Measurements from ENCODE around the gene RAB3C.

RAB3C gene

DNA sequence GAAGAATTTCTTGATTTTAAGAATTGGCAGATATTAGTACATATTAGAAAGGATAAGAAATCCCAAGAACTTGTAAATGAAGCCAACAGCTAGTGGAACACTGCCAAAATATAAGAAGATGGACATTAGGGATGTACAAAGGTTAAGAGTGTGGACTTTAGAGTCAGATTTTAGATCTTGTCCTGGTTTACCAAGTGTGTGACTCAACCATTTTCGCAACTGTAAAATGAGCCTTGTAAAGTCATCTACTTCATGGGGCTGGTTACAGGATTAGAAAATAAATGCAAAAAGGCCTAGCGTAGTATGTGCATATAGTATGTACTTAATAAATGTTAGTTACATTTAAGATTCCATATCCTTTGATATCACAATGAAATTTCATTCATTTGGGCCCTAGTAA lies 260.0 kb downstream of the RAB3C start:
- no peak for DNase-seq

DNA sequence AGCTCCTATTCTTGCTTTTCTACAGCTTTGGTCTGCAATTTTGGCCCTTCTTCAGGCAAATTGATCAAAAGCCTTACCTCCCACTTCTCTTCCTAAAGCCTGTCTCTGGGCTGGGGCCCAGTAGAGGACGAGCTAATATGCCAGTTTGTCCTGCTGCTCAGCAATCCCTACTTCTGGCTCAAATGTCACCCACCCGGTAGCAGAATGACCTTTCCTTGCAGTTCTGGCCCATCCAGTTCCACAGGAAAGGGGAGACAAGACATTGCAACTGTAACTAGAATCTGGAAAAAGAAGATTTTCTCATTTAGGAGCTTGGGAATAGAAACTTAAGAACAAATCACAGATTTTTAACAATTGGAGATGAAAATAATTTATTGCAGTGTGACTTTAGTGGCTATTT lies 261.5 kb downstream of the RAB3C start:
- no peak for DNase-seq

DNA sequence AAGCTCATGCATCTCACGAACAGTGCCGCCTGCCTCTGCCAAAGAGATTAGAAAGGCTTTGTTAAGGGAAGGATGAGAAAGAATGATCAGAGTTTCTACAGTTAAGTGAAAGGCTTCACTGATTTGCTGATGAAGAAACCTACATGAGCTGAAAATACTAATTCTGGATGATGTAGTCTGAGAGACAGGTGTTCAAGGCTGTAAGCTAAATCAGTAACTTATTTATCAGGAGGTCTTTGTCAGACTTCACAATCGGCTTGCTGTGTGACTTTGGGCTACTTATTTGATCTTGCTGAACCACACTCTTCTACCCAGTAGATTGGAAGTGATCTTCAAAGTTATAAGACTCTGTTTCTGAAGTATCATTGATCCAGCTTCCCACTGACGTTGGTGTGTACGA lies 264.2 kb downstream of the RAB3C start:
- no peak for DNase-seq

DNA sequence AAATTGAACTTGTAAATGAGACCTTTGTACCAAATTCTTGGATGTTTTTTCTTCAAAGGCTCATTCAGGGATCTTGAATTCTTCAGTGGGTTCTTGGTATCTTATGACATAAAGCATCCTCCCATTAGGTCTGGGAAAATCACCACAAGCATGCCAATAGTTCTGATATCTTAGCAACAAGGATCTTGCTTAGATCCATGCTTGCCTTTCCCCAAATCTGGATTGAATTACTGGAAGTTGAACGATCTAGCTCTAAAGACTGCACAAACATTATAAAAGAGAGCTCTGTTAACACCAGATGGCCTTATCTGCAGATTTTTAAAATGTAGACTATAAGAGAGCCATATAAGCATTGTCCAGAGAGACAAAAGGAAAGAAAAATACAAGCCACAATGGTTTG lies 266.3 kb downstream of the RAB3C start:
- DNase-seq, result no peak

DNA sequence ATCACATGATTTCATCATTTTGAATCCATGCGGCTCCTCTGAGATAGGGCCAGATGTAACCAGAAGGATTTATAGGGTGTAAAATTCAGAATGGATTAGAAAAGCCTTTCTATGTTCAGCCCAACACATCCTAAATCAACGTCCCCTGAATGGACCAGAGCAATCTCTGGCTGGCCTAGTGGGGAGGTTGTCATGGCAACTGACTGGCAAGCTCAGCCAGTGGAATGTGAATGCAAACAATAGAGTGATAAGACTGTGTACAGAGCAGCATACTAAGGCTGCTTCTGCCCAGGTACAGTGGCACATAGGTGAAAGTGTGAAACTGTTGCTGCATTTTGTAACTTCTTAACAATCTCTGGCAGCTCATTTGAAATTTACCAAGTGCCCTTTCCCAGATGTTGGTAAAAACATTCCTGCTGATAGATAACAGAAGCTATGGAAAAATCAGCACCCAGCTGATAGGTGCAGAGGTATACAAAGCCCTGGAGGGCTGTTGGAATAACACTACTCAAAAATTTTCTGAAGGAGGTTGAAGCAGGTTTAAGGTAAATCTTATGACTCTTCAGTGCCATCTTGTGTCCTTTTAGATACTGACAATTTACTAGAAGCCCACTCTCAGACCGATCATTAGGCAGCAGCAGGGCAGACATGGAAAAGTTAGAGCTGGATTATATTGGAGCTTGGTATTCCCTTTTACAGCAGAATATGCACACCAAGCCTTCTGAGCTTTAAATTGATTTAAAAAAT lies 267.2 kb downstream of the RAB3C start:
- DNase-seq, result peak in 1 of 2 experiments; percentile 49

DNA sequence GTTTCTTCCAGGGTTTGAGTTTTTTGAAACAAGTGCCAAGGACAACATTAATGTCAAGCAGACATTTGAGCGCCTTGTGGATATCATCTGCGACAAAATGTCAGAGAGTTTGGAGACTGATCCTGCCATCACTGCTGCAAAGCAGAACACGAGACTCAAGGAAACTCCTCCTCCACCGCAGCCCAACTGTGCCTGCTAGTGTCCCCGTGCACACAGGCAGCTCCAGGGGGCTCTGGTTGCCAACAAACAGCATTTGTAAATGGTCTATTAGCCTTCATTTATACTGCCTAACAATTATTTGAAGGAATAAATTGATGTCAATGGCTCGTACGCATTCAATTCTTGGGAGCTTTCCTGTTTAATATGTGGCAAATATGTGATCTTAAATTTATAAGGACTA lies 268.3 kb downstream of the RAB3C start:
- no peak for DNase-seq

DNA sequence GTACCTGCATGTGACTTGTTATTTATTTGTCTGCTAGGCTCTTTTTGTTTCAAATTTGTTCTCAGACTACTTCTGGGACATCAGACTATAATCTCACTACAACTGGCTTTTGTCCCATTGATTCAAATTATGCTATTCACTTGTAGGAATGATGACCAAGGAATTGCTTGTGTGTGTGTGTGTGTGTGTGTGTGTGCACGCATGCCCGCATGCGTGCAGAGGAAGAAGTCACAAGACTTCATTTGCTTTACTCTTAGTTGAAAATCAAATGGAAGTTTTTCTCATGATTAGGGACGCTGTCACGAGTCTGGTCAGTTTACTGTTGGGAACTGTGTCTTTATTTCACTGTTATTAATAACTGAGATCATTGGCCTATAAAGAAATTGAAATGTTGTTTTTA lies 268.7 kb downstream of the RAB3C start:
- DNase-seq, result no peak

DNA sequence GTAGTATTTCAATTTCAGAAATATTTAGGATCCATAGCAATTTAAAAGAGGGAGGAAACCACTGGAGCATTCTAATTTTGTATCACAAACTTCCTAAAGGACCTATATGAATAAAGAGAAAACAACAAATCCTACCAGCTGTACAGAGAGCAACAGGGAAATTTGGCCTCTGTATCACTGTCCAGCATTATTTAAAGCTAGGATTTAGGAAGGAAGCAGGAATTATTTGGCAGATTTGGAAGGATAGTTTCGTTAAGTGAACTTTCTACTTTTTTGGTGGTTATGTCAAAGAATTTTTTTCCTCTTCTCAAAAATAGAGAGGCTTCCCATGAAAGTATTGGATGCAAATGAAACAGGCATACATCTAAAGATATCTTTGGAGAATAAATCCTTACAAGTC lies 269.7 kb downstream of the RAB3C start:
- no peak for DNase-seq

DNA sequence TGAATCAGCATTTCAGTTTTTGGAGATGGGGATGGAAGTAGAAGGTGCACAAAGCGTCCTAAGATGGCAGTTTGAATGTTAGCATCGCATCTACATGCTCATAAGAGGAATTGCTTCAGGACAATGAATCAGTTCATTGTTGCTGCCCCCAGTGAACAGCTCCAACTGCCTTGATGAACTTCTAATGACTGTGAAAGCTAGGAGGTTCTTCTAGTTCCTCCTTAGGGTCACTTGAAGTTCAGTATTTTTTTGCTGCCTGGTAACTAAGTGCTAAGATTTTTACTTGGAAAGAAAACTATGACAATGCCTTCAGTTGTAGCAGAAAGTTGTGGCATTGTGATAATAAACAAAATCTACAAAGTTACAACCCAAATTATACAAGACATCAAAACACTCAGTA lies 271.6 kb downstream of the RAB3C start:
- no peak for DNase-seq

DNA sequence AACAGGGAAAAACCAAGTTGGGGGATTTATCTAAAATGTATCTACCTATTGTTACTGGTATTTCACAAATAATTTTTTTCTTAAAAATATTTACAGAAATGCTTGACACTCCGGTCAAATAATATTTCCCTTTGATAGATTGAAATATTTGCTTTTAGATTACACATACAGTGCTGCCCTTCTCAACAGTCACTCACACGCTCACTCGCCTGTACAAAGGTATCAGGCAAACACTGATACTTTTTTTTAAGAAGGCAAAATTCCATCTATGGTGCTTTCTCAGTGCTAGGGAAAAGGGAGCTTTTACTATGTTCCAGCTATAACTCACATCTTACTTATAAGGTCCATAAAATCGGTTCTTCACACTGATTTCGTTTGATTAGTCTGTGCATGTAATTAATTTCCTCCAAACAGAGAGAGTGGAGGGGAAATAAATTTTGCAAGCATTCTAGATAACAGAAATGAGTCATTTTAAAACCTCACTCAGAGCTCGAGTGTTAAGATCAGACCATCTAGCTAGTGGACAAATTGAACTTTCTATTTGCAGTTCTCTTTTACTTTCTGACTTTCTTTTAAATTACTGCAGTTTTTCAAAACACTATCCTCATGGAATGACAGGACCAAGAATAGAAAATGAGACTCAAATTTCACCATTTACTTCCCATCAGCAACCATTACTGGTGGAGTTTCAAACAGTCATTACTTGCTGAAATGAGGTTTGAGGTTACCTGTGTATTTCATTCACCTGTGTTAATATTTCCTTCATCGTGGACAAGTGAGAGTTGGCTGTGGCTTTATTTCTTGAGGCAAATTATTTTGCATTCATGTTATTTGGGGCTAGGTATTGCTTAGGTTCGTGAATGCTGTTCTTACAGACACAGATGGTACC lies 273.2 kb downstream of the RAB3C start:
- no peak for DNase-seq

DNA sequence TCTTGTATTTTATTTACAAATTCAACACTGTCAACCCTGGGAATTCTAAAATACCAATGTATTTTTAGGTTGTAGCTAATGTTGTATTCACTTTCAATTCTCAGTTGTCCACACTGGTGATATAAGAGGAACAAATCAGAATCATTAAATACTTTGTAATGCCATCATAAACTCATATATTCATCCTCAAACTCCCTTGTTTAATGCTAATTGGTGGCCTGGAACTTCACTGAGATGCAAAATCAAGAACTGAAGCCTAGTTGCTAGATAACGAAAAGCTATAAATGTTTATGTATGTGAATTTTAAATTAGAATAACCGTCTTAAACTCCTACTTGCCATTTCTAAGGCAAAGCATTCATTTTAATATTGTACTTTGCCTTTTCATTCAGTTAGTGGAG lies 274.7 kb downstream of the RAB3C start:
- DNase-seq, result no peak

DNA sequence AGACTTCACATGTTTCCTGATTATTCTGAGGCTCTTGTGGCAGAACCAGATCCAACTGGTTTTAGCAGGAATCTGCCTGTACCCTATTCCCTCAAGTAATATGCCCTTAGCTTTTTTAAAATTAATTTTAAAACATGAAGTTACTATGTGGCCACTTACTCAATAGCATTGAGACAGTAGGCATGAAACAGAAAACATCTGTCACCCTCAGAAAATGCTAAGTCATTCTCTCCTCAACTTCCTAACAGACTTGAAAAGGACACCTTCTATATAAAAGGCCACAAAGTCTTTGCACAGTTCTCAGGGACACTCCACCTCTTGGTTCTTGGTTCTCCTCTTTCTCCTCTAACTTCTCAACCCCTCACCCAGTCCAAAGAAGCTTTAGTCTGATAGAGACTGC lies 277.8 kb downstream of the RAB3C start:
- DNase-seq, result no peak

DNA sequence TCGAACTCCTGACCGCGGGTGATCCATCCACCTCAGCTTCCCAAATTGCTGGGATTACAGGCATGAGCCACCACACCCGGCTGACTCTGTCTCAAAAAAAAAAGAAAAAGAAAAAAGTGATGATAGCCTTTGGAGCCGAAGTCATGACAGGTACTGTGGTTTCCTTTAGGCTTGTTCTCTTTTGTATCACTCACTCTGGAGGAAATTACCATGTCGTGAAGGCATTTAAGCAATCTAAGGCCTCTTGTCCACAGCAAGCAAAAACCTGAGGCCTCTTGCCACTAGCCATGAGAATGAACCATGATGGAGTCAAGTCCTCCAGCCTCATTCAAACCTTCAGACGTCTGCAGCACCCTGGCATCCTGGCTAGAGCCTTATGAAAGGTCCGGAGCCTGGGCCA lies 286.1 kb downstream of the RAB3C start:
- no peak for DNase-seq

DNA sequence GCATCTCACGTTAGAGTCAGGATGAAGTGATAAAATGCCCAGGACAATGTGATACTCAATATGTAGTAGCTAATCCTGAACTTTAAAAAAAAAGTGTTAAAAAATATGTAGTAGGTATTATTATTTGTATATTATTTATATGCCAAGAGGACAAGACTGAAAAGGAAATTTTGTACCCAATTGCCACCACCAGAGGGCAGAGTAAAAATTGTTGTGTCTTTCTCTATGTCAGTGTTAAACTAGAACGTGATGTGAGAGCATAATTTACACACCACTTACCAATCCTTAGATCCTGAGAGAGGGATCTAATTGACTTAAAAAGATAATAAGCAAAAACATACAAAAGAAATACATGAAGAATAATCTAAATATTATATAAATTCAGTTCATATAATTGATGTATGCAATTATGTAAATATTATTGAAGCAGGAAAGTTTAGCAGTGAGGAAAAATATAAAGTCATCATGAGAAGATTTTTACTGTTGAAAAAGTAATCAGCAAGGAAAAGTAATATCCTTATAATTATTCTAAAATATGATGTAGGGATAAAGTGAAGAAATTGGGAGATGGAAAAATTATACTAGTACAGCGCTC lies 288.9 kb downstream of the RAB3C start:
- peak in 1 of 2 experiments; percentile 54 for DNase-seq

DNA sequence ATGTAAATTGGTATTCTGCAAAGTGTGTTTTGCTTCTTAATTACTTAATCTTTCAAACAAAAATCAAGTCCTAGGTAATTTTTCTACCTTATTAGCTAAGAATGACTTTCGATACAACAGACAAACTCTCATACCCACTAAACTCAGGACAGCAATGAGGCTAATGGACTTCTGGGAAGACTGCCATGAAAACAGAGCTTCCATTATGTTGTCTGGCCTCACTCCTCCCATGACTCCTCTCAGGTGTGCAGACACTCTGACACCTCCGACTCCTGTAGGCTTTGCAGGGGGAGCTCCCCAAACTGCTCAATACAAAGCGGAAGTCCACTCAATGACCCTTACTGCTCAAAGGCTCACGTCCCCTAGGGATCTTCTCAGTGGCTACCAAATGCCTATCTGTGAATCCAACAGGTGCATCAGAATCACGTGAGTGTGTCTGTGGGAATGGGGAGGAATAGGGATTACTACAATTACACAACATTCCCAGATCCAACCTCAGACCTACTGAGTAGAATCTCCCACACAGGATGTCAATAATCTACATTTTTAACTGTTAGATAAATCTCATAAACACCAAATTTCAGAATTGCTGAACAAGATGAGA lies 289.9 kb downstream of the RAB3C start:
- DNase-seq, result no peak

DNA sequence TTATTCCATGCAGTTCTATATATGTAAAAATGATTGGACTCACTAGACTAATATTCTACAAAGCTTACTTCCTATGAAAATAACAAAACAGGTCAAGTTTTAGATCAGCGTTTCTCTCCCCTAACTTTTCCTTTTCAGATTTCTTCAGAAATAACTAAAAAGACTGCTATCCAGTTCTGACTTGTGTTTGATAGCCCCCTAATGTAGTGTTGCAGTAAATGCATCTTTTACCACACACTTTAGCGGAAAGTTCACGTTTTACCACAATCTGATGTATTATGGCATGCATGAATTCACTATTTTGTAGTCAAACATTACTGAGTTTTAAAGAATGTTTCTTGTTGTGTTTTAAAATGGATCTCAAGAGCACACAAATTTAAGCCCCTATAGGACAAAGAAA lies 292.7 kb downstream of the RAB3C start:
- no peak for DNase-seq

DNA sequence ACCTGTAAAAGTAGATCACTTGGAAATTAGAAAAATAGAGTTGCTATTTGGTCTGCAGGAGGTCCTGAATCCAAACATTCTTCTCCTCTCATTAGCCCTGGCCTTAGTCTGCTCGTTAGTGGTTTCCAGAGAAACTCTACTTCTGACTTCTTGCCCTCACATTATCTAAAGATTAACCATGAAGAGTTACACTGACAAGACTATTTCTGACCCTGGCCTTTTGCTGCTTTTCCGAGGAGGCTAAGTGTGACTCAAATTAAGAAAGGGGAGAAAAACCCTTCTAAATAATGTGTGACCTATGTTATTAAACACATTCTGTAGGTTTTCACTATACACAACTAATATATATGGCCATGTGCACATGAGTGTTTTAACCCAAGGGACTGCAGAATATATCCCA lies 302.4 kb downstream of the RAB3C start:
- no peak for DNase-seq

DNA sequence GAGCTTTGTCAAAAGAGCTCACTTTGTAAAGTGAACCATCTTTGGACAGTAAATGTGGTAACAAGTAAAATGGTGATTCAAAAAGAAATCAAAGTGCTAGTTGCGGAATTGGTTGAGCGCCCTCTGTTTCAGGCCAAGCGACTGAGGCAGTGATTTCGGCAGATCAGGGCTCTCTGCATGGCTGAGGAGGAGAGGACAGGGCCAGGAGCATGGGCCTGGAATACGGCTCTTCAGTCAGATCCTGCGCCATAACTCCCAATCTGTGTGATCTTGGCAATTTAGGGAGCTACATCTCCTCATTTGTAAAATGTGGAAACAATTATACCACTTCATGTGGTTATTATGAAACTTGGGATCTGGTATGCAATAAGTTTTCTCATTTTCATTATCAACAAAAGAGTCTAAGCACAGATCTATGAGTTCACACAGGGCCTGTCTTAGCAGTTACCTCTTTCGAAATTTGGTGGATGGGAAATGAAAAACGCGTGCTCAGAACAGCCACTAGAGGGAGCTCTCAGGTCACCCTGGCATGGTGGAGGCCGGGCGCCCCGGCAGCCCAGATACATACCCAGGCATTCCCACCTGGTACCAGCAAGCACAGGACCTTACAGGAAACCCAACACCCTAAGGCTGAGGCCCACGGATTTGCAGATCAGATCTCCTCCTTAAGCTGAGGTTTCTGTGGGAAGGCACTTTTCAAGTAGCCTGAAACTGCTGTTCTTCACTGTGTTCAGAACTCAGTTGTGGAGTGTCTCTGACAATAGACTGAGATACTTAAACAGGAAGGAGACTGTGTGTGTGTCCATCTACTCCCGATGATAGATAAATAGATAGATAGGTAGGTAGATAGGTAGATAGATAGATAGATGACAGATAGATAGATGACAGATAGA lies 303.7 kb downstream of the RAB3C start:
- peak in 1 of 2 experiments; percentile 73 for DNase-seq

DNA sequence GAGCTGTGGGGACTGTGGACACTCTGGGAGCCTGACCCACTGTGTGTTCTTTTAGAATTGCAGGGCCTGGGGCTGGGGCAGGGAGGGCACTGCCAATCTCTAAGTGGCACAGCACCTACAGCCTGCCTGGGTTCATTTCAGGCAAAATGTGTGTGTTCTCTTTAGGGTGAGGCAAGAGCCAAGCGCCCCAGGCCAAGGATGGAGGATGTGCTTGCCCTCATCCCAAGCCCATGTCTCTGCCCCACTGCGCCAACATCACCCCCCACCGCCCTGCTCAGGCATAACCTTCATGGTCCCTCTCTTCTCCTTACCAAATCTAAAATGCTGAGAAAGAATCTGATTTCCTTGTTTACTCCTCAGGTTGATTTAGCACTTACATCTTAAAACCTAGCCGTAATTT lies 304.4 kb downstream of the RAB3C start:
- no peak for DNase-seq

DNA sequence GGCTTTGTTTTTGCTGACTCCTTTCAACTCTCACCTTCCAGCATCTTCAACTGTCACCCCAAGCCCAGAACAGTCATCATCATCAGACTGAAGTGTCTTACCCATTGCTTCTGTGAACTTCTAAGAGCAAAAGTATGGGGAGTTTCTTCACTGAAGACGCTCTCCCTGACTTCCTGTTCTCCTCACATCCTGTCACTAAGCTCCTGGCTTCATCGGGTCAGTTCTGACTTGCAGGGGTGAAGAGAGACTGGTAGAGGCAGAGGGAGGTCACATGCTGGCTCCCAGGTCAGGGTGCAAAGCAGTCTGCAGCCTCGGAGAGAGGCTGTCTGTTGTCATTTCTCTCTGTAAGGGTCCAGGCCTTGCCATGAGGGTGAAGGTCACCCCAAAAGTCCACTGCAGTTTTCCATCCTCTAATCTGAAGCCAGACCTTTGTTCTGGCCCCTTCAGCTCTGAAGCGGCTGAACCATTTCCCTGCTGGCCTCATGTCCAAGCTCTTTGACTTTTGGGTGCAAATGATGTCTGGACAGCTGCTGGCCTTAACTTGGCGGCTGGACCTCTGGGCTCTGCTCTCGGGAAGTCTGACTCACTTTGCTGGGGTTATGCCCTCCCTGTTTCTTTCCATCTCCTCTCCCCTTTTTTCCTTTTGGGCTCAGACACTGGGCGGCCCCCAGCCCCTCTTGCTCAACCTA lies 305.0 kb downstream of the RAB3C start:
- DNase-seq, result no peak

DNA sequence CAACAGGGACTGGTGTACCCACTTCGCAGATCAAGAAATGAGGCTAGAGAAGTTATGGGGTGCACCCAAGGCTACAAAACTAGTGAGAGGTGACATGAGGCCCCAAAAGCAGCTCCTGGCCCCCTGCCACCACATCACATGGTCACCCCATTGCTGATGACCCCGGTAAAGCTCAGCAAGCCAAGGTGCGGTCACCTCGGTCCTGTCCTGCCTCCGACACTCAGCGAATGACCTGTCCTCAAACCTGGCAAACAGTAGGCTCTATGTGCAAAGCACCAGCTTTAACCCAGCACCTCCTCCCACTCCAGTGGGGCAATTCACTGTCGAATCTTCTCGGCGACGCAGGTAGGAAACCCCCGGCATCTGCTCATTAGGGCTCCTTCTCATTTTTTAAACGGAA lies 307.4 kb downstream of the RAB3C start:
- DNase-seq, result no peak

DNA sequence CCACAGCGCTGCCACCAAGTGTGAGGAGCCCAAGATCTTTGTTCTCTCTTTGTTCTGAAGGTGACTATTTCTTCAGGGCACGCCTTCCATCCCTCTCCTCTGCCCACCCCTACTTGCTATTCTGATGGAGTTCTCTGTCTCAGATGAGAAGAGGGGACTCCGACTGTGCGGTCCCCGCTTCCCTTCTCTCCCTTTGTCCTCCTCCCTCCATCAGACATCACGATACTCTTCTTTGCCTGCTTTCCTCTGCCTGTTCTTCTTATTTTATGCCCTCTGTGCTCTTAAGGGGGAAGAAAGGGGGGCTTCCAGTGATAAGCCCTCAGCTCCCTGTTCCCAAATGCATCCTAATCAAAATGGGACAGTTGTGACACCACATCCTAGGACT lies 307.8 kb downstream of the RAB3C start:
- no peak for DNase-seq
